ENCODE measurements around the gene CACNA1E.

GRCh38 chr1:181664543-181664942 lies 181.2 kb downstream of the CACNA1E start:
- TF ChIP-seq CTCF (conservative IDR thresholded peaks at IDR 0.05; ENCODE audit: low read depth, low read length) (no peak), BHLHE40 (IDR thresholded peaks at IDR 0.05; ENCODE audit: low read depth, low read length) (no peak), MAFK (IDR thresholded peaks at IDR 0.05; ENCODE audit: low read depth, low read length) (no peak), POLR2A (IDR thresholded peaks at IDR 0.05; ENCODE audit: low read depth, low read length) (no peak), ELK1 (IDR thresholded peaks at IDR 0.05; ENCODE audit: borderline replicate concordance, low read depth, low read length) (no peak), USF2 (IDR thresholded peaks at IDR 0.05; ENCODE audit: low read depth, low read length) (no peak), RFX5 (IDR thresholded peaks at IDR 0.05; ENCODE audit: low read depth, low read length) (no peak)

Measured in IMR-90 (cell line).